NCI-H2081 treated with DMSO at 0.1 percent for 48 hours (cell line): ENCODE results near the gene ADRA2C.

ENCODE experiments used
- DNase-seq: peaks from one replicate; lab custom pipeline; 2025; lab: John Stamatoyannopoulos, UW

Gene ADRA2C

DNA sequence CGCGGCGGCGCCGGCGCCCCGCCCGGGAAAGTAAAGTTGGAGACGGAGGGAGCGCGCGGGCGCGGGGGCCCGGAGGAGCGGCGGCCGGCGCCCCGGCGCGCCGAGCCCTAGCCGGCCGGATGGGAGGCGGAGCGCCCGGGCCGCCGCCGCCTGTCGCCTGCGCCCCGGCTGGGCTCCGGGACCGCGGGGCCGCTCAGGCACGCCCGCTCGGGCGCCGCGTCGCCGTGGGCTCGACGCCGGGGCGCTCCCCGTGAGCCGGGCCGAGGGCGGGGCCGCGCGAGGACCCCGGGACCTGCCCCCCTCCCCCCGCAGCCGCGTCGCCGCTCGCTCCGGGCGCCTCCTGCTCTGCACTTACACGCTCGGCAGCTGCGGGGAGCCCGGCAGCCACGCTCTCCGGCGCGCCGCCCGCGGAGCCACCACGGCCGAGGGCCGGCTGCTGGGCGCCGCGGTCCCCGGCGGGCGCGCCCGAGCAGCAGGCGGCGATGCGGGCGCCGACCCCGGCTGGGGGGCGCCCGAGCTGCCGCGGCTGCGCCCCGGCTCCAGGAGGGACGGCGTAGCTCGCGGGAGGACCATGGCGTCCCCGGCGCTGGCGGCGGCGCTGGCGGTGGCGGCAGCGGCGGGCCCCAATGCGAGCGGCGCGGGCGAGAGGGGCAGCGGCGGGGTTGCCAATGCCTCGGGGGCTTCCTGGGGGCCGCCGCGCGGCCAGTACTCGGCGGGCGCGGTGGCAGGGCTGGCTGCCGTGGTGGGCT is at the start of gene ADRA2C:
Gene ADRA2C, plus strand, starts transcription at position 350 of the 749 bp plus-strand sequence. Its CDS starts 222 bp downstream, at position 572.
- DNase-seq: no peak

DNA sequence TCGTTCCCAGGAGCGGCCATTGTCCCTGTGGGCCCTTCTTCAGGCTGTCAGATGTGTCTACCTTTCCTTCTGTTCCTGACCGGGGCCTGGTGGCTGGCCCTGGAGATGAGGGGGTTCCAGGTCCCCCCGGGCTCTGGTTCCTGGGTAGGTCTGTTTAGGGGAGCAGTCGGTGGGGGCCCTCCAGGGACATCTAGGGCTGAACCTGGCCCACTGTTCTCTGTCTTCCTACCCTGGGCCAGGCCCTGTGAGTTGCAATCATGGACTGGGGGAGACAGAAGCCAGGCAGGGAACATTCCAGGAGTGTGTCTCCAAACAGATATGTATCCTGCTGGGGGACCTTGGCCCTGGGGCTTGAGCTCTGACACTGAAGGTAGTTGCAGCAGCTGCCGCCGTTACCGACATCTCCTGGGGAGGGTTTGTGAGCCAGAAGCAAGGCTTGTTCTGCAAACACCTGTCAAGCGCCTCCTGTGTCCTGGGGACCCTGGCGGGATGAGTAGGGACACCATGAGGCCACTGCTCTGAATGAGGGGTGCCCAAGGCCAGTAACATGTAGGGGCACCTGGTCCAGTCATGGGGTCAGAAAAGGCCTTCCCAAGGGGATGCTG is 49.5 kb upstream of the ADRA2C start:
- no peak for DNase-seq

DNA sequence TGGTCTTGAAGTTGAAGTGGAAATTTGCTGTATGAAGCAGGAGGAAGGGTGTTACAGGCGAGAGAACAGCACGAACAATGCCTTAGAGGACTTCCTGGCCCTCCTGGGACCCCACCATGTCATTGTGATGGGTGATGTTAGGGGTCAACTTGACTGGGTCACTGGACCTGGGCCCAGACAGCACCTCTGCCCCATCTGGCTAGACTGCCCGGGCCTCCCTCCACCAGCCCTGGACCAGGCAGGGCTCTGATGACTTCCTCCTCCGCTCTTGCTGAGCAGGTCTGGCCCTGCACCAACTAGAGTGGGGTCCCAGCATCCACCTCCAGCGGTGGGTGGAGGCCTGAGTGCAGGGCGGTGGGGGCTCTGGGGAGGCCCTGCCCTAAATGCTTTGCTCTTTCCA is 48.9 kb upstream of the ADRA2C start:
- no peak for DNase-seq

DNA sequence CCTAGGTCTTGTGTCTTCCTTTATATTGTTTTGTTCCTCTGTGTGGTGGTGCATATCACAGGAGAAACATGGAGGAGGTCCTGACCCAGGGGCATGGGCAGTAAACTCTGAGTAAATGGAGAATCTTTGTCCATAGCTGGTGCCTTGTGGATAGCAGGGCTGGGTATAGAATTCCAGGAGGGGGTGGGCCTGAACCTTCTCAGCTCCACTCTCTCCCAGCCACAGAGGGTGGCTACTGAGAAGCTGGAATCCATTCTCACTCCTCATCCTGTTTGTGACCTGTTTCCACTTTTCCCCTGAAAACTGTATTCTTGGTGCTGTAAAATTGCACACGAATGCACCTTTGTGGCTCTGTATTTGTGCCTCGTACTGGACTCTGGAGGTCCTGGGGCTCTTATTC is 47.7 kb upstream of the ADRA2C start:
- DNase-seq: no peak

DNA sequence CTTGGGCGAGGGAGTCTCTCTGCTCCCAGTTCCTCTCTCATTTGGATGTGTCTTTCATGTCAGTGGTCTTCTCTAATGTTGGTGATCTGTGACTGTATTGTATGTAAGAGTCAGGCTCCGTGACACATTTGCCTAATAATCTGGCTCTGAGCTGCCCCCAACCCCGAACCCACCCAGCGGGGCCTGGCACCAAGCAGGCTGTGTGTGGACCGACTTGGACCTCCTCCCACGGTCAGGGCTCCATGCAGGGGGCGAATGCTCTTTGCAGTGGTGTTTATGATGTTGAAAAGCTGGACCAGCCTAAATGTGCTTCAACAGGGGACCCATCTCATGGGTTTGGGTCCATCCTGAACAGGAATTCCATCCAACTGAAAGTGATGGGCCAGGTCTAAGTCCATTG is 47.0 kb upstream of the ADRA2C start:
- no peak for DNase-seq

DNA sequence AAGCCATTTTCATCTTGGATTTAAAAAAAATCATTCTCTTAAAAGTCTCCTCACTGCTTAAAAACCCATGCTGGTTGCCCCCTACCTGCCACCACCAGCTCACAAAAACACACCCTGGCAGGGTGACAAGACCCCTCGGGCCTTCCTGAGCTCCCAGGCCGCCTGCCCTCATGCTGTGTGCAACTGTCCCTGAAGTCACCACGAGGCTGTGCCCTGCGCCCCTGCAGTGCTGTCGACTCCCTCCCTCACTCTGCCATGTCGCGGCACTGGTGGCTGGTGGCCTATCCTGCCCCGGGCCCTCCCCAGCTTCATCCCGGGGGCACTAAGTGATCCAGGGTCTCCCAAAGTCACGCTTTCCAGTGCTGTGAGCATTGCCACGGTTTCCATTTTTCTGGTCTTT is 46.3 kb upstream of the ADRA2C start:
- no peak for DNase-seq

DNA sequence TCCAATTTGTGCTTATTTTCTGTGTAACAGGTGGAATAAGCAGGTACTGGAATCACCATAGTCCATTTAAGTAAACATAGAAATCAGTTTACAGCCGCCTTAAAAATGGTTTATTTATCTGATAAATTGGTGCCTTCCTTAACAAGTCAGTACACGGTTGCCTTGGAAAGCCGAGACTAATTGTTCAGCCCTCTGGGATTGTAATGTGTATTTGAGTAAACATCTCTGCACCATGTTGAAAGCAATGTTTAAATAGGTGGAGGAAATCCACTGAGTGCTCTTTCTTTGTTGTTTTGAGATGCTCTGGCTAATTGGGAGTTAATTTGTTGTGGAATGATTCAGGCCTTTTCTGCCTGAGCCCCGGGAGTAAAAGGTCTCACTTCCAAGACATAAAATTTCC is 45.7 kb upstream of the ADRA2C start:
- DNase-seq: no peak

DNA sequence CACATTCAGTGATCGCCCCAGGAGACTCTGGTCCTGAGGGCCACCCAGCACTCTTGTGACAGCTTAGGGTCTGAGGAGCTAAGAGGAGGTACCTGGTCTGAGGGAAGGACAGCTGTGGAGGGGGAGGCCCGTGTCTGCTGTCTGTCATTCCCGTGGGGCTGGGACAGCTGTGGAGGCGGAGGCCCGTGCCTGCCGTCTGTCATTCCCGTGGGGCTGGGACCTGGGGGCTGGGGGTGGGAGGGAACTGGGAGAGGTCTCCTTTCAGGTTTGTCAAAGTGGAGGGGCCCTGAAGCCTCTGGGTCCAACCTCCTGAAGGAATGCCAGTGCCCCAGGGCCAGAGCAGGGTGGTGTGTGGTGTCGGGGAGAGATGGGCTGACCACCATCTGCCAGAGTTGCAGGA is 45.0 kb upstream of the ADRA2C start:
- DNase-seq: no peak

DNA sequence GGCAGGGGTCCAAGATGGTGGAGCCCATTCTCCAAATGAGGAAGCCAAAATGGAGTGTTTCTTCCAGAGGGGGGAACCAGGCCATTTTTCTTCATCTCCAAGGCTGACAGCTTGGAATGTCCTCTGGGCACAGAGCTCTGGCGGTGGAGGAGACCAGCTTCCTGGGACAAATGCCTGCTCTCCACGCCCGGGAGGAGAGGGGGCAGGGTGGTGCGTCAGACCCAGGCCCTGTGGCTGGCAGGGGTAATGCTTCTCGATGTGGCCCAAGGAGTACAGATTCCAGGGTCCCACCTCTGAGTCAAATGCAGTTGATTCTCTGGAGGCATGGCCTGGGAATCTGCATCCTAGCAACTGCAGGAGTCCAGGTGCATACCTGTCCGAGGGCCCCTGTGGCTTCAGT is 44.6 kb upstream of the ADRA2C start:
- DNase-seq: no peak

DNA sequence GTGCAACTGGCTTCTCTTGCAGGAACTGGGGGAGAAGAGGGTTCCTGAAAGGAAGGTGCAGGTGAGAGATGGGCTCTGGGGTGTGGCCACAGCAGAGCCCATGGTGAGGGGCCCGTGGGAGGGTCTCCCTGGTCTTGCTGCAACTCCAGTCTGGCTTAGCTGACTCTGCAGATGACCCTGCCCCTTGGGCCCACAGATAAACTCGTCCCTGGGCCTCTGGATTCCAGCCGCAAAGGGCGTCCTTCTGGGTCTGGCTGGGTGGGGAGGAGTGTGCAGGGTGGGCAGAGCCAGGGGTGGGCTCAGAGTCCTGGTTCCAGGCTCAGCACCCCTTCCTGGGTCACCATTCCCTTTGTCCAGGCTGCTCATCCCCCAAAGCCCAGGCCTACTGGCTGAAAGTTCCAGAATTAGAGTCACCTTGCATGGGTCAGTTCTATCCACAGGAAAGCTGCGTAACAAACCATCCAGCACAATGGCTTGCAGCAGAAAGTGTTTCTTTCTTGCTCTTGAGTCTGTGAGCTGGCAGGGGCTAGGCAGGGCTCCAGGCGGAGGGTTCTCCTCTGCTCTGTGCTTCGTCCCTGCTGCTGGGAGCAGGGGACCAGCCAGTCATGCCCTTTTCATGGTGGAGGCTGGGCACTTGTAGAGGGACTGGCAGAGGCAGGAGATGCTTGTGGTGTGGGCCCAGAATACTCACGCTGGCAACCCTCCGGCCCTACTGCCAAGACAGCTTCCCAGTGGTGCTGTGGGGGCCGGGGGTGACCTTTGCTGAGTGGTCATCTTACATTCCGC is 43.5 kb upstream of the ADRA2C start:
- no peak for DNase-seq

DNA sequence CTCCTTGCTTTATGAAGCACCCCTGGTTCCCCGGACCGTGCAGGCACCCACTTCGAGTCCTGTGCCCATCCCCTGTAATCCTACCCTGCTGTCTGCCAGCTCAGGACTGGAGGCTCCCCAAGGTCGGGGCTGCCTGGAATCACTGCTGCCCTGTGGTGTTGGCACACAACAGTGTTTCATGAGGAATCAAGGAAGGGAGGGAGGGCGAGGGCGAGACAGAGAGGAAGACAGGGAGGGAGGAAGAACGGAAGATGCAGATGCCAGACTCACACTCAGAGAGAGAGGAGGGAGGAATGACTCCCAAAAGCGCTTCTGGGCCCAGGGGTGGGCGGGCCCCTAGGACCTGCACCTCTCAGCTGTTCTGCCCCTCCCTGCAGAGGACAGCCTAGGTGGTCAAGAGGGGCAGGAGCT is 42.9 kb upstream of the ADRA2C start:
- no peak for DNase-seq

DNA sequence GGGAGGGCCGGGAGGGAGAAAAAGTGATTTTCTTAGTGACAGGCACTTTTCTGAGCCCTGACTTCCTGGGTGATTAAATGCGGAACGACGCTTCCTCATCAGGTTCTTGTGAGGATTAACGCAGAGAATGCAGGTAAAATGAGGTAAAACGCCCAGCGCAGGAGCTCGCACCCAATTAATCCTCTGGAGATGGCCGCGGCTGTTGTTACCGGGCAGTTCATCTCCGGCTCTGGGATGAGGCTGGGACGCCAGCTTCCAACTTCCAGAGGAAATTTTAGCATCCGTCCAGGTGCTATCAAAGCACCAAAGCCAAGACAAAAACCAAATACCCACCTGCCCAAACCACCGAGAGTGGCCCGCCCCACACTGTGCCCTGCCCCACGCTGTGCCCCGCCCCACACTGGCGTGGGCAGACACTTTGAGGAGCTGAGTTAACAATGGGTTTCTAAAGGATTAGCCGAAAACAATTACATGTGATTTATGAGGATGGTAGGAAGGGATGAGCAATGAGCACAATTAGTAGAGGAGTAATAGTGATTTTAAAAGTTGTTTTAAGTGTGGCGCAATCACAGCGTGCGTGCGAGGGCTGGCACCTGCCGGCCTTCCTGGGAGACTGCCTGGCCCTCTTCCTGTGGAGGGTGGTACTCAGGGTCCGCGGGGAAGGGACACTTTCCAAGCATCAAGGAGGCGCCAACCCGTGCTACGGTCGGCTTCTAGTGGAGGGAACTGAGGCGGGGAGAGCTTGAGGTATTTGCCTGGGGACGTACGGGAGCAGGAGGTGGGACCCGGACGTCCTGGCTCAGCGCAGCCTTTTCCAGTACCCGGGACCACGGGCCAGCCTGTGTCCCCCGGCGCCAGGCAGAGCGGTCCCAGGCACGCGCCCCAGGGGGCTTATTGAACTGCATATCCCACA is 41.6 kb upstream of the ADRA2C start:
- no peak for DNase-seq

DNA sequence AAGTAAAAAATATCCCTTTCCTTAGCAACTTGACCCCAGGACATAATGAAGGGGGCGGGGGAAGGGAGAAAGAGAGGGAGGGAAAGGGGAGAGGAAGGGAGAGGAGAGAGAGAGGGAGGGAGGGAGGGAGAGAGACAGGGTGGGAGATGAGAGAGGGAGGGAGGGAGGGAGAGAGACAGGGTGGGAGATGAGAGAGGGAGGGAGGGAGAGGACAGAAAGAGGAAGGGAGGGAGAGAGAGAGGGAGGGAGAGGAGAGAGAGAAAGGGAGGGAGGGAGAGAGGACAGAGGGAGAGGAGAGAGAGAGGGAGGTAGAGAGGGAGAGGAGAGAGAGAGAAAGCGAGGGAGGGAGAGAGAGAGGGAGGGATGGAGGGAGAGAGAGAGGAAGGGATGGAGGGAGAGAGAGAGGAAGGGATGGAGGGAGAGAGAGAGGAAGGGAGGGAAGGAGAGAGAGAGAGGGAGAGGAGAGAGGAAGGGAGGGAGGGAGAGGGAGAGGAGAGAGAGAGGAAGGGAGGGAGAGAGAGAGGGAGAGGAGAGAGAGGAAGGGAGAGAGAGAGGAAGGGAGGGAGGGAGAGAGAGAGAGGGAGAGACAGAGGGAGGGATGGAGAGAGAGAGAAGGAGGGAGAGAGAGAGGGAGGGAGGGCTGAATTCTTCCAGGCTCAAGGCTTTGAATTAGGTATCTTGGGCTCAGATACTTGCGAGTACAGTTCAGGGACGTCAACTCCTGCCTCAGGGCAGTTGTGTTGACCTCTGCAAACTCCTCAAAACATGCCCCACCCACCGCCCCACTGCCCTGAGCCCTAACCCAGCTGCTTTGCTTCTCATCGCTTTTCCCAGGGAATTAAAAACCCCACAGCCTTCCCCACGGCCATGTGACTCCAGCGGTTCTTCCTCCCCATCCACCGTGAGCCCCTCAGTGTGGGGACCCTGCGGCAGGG is 40.0 kb upstream of the ADRA2C start:
- DNase-seq: no peak

DNA sequence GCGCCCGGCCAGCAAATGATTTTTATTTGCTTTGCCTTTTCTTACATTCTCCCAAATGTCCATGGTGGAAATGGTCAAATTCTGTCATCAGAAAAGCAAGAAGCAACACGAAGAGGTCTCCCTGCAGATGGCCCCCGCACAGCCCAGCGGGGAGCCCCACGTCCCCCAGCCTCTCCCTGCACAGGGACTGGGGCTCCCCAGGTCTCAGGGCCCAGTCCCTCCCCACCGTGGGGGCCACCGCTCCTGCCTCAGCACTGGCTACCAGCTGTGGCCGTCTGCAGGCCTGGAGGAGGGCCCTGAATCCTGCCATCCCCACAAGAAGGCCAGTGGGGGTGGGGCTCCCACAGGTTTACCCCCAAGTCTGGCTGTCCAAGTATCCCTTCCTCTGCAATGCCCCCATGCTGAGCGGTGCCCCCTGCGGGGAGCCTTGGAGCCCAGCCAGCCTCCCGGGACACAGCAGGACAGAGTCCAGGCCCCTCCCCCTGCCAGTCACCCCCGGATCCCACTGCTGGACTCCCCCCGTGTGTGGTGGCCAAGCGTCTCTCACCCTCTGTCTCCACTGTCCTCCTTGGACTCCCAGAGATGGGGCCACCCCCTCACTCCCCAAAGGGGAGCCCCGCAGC is 38.2 kb upstream of the ADRA2C start:
- DNase-seq: no peak

DNA sequence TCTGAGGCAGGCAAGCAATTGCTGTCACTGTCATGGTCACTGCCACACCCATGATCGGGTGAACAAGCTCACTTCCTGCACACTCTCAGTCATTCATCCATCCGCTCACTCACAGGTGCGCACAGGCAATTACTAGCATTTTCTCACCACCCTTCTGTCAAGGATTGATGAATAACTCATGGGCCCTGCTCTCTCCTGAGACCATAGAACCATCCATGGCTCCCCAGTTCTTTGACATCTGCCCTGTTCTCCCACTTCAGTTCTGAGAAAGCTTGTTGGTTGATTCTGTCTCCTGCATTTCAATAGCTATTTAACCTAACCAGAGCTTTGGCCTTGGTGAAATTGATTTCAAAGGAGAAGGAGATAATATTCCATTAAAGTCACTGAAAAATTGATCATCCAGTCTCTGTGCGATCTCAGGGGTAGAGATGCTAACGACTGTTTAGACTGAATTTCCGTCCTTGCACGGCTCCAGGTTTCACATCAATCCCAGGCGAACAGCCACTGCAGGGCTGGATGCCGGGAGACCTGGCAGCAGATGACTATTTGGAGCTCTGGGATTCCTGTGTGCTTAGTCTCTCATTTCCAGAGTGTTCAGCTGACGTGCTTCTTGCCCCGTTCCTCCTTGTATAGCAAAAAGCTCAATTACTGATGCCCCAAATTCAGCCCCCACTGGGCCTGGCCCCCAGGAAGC is 36.9 kb upstream of the ADRA2C start:
- no peak for DNase-seq

DNA sequence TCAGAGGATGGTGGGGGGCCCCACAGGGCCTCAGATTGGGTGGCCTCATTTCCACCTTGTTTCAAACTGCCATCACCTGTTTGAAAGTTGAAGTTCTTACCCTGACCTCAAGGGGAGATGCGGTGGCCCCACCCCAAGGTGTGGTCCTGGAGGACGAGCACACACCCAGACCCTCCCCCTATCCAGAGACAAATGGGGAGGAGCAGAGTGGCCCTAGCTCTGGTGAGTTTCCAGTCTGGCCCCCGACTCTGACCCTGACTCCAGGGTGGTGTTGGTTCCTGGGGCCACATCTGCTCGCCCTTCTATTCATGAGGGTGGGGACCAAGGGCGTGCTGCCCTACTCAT is 36.3 kb upstream of the ADRA2C start:
- no peak for DNase-seq

DNA sequence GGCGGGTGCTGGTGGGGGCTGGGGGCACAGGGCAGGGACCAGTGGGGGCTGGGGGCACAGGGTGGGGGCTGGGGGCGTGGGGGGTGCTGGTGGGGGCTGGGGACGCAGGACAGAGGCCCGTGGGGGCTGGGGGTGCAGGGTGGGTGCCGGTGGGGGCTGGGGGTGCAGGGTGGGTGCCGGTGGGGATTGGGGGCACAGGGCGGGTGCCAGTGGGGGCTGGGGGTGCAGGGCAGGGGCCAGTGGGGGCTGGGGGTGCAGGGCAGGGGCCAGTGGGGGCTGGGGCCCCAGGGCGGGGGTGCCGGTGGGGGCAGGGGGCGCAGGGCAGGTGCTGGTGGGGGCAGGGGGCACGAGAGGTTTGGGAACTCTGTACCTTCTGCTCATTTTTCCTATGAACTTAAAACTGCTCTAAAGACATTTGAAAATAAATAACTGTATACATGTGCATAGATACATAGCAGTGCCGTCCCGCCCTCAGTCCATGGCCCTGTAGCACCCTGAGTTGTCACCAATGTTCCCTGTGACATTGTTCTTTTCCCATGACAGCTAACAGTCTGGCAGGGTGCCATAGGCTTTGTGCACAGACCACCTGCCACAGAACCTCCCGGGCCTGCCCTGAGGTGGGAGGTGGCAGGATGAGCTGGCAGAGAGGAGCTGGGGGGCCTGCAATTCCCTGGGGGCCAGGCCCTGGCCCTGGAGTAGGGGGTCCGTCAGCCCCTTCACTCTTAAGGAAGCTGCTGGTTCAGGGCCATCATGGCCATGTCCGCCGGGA is 35.6 kb upstream of the ADRA2C start:
- no peak for DNase-seq

DNA sequence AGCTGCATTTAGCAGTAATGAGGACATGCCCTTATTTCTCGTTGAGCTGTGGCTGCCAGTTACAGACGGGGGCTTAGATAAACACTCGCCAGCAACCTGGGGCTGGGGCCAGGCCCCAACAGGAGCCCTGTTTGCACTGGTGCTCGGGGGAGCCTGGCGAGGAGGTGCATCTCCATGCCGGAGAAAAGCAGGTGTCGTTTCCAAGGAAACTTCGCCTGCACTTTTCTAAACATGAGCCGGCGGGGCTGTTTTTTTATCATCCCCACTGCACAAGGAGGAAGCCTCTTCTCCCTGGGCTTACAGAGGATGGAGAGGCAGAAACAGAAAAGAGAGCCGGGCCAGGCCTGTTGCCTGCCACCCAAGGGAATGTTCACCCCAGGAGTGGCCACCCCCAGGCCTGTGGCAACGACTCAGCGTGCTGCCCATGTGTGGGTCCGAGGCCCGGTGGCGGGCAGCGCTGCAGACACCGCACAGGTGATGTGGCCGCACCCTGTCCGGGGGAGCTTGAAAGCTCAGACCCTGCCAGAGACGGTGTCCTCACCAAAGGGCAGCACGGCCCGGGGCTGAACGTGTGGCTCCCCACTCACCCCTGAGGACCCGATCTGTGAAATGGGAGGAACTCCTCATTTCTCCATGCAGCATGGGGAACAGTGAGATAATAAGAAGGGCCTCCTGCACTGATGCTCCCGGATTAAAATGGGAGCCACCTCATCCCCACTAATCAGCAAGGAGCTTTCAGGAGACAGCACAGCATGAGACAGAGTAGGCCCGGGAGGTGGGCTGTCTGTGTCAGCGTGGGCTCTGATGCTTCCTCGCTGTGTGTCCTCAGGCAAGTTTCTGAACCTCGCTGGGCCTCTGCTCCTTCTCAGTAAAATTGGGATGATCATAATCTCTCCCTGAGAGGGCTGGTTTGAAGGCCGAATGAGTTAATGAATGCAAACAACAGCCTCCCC is 33.8 kb upstream of the ADRA2C start:
- no peak for DNase-seq
